Measurements from ENCODE around the gene AP3D1.

DNA sequence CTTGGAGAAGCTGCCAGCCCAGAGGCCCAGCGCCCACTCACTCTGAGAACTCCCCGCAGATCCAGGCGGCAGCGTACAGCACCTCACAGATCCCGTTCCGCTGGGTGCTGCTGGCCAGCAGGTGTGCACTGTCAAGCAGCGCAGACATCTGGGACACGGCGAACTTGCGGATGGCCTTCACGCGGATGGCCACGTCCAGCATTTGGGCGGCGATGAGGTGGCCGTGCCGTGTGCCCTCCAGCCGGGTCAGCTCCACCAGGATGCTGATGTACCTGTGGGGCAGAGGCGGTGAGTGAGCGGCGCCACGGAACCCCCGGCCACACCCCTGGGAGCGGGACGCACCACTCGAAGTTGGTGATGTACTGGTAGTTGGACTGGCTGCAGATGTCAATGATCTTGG, 30.5 kb downstream of the AP3D1 start:
- TF ChIP-seq POLR2A (IDR thresholded peaks at IDR 0.05; ENCODE audit: extremely low read depth, insufficient read length): no peak
- TF ChIP-seq, protein P1, sequence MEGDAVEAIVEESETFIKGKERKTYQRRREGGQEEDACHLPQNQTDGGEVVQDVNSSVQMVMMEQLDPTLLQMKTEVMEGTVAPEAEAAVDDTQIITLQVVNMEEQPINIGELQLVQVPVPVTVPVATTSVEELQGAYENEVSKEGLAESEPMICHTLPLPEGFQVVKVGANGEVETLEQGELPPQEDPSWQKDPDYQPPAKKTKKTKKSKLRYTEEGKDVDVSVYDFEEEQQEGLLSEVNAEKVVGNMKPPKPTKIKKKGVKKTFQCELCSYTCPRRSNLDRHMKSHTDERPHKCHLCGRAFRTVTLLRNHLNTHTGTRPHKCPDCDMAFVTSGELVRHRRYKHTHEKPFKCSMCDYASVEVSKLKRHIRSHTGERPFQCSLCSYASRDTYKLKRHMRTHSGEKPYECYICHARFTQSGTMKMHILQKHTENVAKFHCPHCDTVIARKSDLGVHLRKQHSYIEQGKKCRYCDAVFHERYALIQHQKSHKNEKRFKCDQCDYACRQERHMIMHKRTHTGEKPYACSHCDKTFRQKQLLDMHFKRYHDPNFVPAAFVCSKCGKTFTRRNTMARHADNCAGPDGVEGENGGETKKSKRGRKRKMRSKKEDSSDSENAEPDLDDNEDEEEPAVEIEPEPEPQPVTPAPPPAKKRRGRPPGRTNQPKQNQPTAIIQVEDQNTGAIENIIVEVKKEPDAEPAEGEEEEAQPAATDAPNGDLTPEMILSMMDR (IDR thresholded peaks at IDR 0.05; ENCODE audit: low read depth, low read length): no peak
